HG02938 (cell line): ENCODE results near the gene STAT6.

ENCODE experiments used
- ATAC-seq: cut with Tn5 transposase; IDR thresholded peaks from one replicate; pipeline ENCODE4 v1.9.1; 2021; ENCODE audit warnings: mild to moderate bottlenecking, moderate library complexity; ENCODE audit not compliant: unreplicated experiment

STAT6 gene

GRCh38 chr12:57111031-57111734 is at the start of gene STAT6:
Gene STAT6 (minus strand): TSS chr12:57111362. CDS start chr12:57108278, 3,084 bp downstream.
- peak; percentile 38 for ATAC-seq

- ATAC-seq = no peak
Observed at GRCh38 chr12:57160741-57161140, 49.6 kb upstream of the STAT6 start.

DNA sequence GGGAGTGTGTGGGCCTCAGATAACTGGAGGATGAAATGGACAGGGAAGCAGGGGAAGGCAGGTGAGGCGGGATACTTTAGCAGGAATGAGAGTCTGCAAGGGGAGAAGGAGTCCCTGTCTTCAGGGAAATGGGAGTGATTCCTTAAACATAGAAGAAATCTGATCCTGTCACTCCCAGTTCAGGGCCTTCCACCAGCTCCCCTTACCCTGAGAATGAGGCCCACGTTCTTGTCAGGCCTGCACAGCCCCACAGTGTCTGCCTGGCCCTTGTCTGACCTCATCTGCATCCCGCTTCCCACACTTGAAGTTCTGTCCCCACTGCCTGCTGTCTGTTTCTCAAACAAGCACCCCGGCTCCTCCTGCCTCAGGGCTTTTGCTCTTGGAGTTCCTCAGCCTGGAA is 48.9 kb upstream of the STAT6 start:
- no peak for ATAC-seq

DNA sequence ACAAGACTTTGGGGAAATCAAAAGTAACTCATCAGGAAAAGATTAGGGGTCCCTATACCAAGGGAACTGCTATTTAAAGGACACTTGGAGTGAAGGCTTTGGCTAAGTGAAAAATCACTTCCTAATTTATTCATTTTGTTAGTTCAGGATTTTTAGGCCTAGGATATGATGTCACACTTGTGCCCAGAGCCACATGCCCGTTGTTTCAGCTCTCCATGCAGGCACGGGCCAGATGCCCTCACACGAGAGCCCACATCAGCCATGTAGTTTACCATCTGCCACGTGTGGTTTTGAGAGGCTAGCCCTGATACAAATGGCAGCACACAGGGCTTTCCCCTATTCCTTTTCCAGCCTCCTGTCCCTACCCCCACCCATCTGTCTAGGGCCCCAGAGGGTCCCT is 48.1 kb upstream of the STAT6 start:
- ATAC-seq = no peak

DNA sequence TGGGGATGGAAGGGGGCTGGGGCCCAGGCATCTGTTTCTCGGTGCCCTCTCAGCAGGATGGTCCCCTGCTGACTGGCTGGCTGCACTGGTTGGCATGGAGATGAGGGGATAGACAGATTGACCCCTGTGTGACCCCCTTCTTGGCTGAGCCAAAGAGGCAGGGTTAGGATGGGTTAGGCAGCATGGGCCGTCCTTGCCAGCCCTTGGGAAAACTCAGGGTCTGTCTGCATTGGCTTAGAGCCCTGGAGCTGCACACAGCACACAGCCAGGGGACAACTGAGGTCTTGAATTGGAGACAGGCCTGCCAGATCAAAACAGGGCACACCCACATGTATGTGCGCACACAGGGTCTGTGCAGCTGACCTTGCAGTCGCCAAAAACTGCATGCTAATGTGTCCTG is 47.5 kb upstream of the STAT6 start:
- ATAC-seq = no peak

DNA sequence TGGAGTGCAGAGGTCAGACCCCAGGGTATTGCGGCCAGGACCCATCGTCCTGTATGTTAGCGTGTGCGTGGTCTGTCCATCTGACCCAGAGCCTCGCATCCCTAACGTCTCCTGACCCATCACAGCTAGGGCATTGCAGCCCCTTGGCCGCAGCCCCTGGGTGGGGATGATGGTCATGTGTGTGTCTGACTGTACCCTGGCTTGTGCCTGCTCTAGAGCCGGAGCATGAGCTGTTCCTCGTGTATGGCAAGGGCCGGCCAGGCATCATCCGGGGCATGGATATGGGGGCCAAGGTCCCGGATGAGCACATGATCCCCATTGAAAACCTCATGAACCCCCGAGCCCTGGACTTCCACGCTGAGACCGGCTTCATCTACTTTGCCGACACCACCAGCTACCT is 47.0 kb upstream of the STAT6 start:
- ATAC-seq = no peak

GRCh38 chr12:57157588-57158173 is 46.5 kb upstream of the STAT6 start:
- ATAC-seq = no peak

- no peak for ATAC-seq
Observed at GRCh38 chr12:57156701-57157403, 45.7 kb upstream of the STAT6 start.

GRCh38 chr12:57154804-57155434 is 43.8 kb upstream of the STAT6 start:
- ATAC-seq = no peak

- no peak for ATAC-seq
Observed at GRCh38 chr12:57154076-57154475, 42.9 kb upstream of the STAT6 start.

DNA sequence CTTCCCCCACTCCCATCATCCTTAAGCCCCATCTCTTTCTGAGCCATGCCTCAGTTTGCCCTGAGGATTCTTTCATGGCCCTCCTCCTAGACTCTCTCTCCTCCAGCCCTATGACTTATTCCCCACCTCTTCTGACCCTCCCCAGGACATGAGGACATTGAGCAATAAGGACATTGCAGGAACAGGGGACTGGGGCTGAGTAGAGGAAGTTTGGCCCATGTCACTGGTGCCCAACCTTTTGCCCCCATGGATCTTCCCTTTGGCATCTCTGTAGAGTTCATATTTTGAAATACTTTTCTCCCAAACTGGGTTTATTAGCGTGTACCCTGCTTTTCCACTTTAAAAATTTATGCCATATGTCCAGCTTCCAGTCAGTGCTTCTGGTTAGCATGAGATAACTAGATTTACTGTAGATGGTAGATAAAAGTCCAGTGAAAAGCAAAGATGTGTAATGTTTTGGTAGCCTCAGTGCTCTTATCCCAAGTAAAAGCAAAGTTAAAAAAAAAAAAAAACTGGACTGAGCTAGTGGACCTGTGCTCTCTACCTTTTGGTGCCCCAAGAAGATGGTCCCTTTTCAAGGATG is 42.3 kb upstream of the STAT6 start:
- ATAC-seq = no peak

- no peak for ATAC-seq
Observed at GRCh38 chr12:57152639-57153038, 41.5 kb upstream of the STAT6 start.

GRCh38 chr12:57151741-57152630 is 40.8 kb upstream of the STAT6 start:
- no peak for ATAC-seq

DNA sequence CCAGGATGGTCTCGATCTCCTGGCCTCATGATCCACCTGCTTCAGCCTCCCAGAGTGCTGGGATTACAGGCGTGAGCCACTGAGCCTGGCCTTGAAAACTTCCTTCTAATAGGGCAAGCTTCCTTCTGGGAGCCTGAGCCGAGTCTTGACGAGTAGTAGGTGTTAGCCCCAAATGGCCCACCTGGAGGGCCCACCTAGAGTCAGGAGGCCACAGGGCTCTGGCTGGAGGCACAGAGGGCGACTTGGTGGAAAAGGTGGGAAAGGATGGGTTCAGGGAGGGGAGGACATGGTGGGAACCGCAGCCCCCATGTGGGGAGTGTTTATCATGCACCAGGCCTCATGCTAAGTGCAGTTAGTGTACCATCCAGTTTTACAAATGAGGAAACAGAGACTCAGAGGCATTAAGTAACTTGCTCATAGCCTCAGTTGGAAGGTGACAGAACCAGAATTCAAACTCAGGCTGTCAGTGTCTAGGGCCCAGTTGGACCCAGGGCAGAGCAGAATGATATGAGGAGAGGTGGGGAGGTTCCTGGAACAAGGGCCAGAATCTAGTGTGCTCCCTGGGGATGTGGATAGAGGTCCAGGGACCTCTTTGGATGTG is 39.3 kb upstream of the STAT6 start:
- no peak for ATAC-seq

- ATAC-seq = no peak
Observed at GRCh38 chr12:57149245-57149900, 38.2 kb upstream of the STAT6 start.

DNA sequence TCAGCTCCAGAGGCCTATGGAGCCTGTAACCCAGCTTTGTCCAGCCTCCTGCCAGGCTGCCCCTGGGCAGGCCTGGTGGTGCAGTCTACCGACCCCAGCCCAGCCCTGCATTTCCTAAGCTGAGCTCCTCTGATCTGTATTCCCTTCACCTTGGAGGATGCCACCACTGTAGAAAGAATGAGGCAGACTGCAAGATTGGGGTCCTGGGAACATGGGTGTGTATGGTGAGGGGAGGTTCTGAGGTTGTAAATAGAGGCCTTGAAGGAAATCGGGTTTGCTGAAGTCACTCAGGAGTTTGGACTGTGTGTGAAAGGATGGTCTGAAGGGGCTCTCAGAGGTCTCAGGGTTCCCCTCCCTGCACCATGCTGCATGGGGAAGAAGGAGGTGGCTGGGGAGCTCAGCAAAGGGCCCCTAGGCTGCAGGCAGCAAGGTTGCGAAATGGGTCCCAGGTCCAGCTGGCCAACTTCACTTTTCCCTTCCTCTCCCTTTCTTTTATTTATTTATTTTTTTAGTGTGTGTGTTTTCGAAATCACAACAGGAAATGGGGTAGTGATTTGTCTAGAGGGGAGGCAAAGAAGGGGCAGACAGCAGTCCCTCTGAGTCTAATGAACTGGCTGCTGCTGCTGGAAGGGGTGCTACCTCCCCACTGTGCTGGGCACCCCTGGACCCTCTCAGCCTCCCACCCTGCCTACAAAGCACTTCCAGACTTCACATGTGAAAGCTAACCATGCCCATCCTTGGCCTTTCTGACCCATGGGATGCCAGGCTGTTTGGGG is 37.5 kb upstream of the STAT6 start:
- ATAC-seq = no peak

DNA sequence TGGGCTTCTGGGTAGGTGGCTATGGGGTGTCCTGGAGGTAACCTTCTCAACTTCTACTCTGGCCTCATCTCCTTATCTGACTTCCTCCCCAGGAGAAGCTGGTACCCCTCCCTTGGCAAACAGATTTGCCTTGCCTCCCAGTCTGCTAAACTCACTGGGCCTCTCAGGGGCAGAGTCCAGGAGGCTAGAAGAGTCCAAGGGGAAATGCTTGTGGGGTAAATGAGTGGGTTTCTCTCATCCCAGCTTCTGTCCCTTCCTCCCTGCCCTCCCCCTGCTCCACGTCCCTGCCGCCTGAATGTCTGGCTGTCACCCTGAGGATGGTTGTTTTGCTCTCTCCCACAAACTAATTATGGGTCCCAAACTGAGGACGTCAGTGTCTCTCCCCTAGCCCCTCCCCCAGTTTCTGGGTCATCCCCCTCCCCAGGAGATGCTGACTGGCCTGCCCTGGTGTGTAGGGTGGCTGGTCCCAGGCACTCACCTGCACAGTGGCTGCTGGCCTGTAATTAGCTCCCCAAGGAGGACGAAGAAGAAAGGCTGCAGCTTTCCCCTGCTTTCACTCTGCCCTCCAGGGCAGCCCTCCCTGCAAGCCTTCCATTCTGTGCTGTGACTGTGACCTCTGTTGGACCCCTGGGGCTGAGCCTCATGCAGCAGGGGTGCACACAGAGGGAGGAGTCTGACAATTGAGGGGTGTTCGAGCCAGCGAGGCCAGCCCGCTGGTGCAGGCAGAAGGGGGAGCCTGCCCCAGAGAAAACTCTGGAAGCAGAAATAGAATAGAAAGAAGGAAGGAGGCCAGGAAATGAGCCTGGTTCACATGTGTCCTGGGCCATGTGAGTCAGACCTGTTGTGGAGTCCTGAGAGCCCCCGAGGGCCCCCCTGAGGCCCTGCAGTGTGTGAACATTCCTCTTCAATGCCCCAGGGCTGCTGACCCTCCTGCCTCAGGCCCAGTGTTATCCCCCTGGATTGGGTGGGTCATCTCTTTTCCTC is 36.1 kb upstream of the STAT6 start, which contains the start of gene LRP1-AS:
LRP1-AS (minus strand) TSS at position 659 of the 984 bp plus-strand sequence.
- ATAC-seq = no peak
